GM18907 (cell line): ENCODE data around the gene VMAC.
"Not testable (repeated sequence)": the region's sequence is repeated elsewhere in the genome, so short reads cannot be mapped to it uniquely, and the experiment has no call there.

ENCODE experiments used
- ATAC-seq: cut with Tn5 transposase; IDR thresholded peaks from one replicate; pipeline ENCODE4 v1.9.1; 2021; ENCODE audit warnings: mild to moderate bottlenecking, moderate library complexity; ENCODE audit not compliant: unreplicated experiment

Gene VMAC

GRCh38 chr19:5883157-5883873 lies 21.4 kb upstream of the VMAC start:
- ATAC-seq, result not testable (repeated sequence)

- not testable (repeated sequence) for ATAC-seq
Measured at GRCh38 chr19:5884065-5884811, 20.4 kb upstream of the VMAC start.

GRCh38 chr19:5889288-5889971 lies 15.2 kb upstream of the VMAC start:
- no peak for ATAC-seq

- no peak for ATAC-seq
Measured at GRCh38 chr19:5890099-5890498, 14.6 kb upstream of the VMAC start.

- no peak for ATAC-seq
Measured at GRCh38 chr19:5891572-5891937, 13.1 kb upstream of the VMAC start.

GRCh38 chr19:5891938-5892771 lies 12.5 kb upstream of the VMAC start:
- no peak for ATAC-seq

GRCh38 chr19:5892772-5893275 lies 11.8 kb upstream of the VMAC start:
- no peak for ATAC-seq

- ATAC-seq, result no peak
Measured at GRCh38 chr19:5893296-5893903, 11.3 kb upstream of the VMAC start.

- ATAC-seq, result no peak
Measured at GRCh38 chr19:5893907-5894703, 10.6 kb upstream of the VMAC start.

GRCh38 chr19:5894704-5895349 lies 9.8 kb upstream of the VMAC start:
- no peak for ATAC-seq

- ATAC-seq, result no peak
Measured at GRCh38 chr19:5895409-5895808, 9.3 kb upstream of the VMAC start.

- no peak for ATAC-seq
Measured at GRCh38 chr19:5895890-5896289, 8.8 kb upstream of the VMAC start.

GRCh38 chr19:5896365-5897076 lies 8.2 kb upstream of the VMAC start:
- ATAC-seq, result no peak

GRCh38 chr19:5897189-5897969 lies 7.3 kb upstream of the VMAC start:
- ATAC-seq, result no peak

- ATAC-seq, result no peak
Measured at GRCh38 chr19:5899728-5900526, 4.7 kb upstream of the VMAC start.

- no peak for ATAC-seq
Measured at GRCh38 chr19:5900976-5901375, 3.7 kb upstream of the VMAC start.

- no peak for ATAC-seq
Measured at GRCh38 chr19:5903056-5903623, 1.5 kb upstream of the VMAC start.
